K562 (cell line): ENCODE data around the gene SOD1. TPM values are rescaled to one million over a fixed set of nuclear protein-coding genes. Genes with fewer than 3 reads are reported as not detected.
A peak's percentile ranks its signal among the peaks of the same experiment; 100 is the strongest.

ENCODE experiments used
- BACH1 ChIP-seq: fragments of 200-800 bp; sonication (Bioruptor generic); IDR thresholded peaks from 2 replicates; pipeline ENCODE4 v1.6.1; 2016; ENCODE audit warnings: missing genetic modification characterization, missing compliant biosample characterization
- JUND ChIP-seq, 2 experiments: IDR thresholded peaks; 2 replicates in 1 of 2; 3 replicates in 1 of 2; pipeline ENCODE4 v1.6.1; 2011; ENCODE audit warnings: borderline replicate concordance in 2 of 2, low read depth in 2 of 2, low read length in 2 of 2, improper control_type of control experiment in 1 of 2, missing biosample characterization in 1 of 2, missing genetic modification characterization in 1 of 2, missing genetic modification reagents in 1 of 2
- PKNOX1 ChIP-seq: fragments of 450-650 bp; IDR thresholded peaks from 2 replicates; pipeline ENCODE4 v1.6.1; 2016
- SIX5 ChIP-seq, 2 experiments: IDR thresholded peaks; 2 replicates each; pipeline ENCODE4 v1.6.1; 2011; ENCODE audit warnings: low read length in 2 of 2, borderline replicate concordance in 1 of 2, low read depth in 1 of 2, mild to moderate bottlenecking in 1 of 2, moderate library complexity in 1 of 2; ENCODE audit not compliant: insufficient read depth in 1 of 2
- TEAD1 ChIP-seq, 2 experiments: fragments of 450-650 bp in 1 of 2; sonication (generic) in 1 of 2; formaldehyde crosslinking; IDR thresholded peaks; 2 replicates each; pipeline versions ENCODE4 v1.4.0 to v1.8.0; 2020 to 2022; ENCODE audit warnings: mild to moderate bottlenecking in 2 of 2, missing genetic modification reagents in 1 of 2
- polyA plus RNA-seq, 8 experiments: library from polyadenylated mRNA; depleted of rRNA in 4 of 8; stranded (reverse) in 5 of 8; unstranded in 3 of 8; fragments of >200 nt; fragmentation: Nextera tagmentation in 2 of 8; fragmentation: Illumina TruSeq in 1 of 8; extraction: Ambion mirVana in 2 of 8; extraction: Trizol in 1 of 8; gene quantifications; 2 replicates each; pipeline versions ENCODE4 v1.2.1 to v1.2.3, GENCODE V29; 2011 to 2014; ENCODE audit warnings: inconsistent platforms in 1 of 8, missing spikeins in 1 of 8
- total RNA-seq, 7 experiments: library from RNA; depleted of rRNA in 6 of 7; stranded (reverse); fragments of >200 nt in 6 of 7; fragmentation: Illumina TruSeq in 2 of 7; extraction: Trizol in 2 of 7; gene quantifications; 2 replicates each; pipeline versions ENCODE4 v1.2.1 to v1.2.3, GENCODE V29; 2011 to 2021; ENCODE audit warnings: low replicate concordance in 1 of 7
- TF ChIP-seq, protein P1 (sequence below), 2 experiments: IDR thresholded peaks in 1 of 2; conservative IDR thresholded peaks in 1 of 2; 2 replicates each; pipeline ENCODE4 v1.6.1; 2016; ENCODE audit warnings: low read depth in 2 of 2, mild to moderate bottlenecking in 1 of 2, missing compliant biosample characterization in 1 of 2, missing genetic modification characterization in 1 of 2, moderate library complexity in 1 of 2
- TF ChIP-seq, protein P2 (sequence below): fragments of 450-650 bp; IDR thresholded peaks from 2 replicates; pipeline ENCODE4 v1.7.1; 2018; ENCODE audit warnings: mild to moderate bottlenecking, low read depth; ENCODE audit not compliant: partially characterized antibody

SOD1 gene
- total and polyA plus RNA-seq, 9 of the 15 experiments (the other 6 are each of a cell fraction or from before 2014, with no cell fraction given): 452 to 1,409 (median 633) TPM

DNA sequence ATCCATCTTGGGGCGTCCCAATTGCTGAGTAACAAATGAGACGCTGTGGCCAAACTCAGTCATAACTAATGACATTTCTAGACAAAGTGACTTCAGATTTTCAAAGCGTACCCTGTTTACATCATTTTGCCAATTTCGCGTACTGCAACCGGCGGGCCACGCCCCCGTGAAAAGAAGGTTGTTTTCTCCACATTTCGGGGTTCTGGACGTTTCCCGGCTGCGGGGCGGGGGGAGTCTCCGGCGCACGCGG is 282 bp upstream of the SOD1 start (continued):
- TF ChIP-seq BACH1 (tag) (no peak), JUND (IDR thresholded peaks at IDR 0.05; ENCODE audit: borderline replicate concordance, low read depth, low read length) (0 out of 2 replicates have a peak, but pooled peaks have one; percentile 8), JUND (tag; IDR thresholded peaks at IDR 0.05; ENCODE audit: borderline replicate concordance, low read depth, low read length) (no peak; the same call in 2 of the 3 replicates), PKNOX1 (peak; percentile 33; the same call in 1 of the 2 replicates), TEAD1 (CRISPR knock-in tag; IDR thresholded peaks at IDR 0.05) (no peak; a peak in 1 of 4 replicates), SIX5 (IDR thresholded peaks at IDR 0.05; ENCODE audit: borderline replicate concordance in 1 of 2, insufficient read depth in 1 of 2, low read depth in 1 of 2, low read length in 2 of 2) (no peak)
- TF ChIP-seq, protein P1, sequence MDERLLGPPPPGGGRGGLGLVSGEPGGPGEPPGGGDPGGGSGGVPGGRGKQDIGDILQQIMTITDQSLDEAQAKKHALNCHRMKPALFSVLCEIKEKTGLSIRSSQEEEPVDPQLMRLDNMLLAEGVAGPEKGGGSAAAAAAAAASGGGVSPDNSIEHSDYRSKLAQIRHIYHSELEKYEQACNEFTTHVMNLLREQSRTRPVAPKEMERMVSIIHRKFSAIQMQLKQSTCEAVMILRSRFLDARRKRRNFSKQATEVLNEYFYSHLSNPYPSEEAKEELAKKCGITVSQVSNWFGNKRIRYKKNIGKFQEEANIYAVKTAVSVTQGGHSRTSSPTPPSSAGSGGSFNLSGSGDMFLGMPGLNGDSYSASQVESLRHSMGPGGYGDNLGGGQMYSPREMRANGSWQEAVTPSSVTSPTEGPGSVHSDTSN (CRISPR knock-in tag; IDR thresholded peaks at IDR 0.05; ENCODE audit: low read depth): no peak
- TF ChIP-seq, protein P1 (tag; conservative IDR thresholded peaks at IDR 0.05; ENCODE audit: low read depth): 0 out of 2 replicates have a peak, but pooled peaks have one; percentile 1
- TF ChIP-seq, protein P2, sequence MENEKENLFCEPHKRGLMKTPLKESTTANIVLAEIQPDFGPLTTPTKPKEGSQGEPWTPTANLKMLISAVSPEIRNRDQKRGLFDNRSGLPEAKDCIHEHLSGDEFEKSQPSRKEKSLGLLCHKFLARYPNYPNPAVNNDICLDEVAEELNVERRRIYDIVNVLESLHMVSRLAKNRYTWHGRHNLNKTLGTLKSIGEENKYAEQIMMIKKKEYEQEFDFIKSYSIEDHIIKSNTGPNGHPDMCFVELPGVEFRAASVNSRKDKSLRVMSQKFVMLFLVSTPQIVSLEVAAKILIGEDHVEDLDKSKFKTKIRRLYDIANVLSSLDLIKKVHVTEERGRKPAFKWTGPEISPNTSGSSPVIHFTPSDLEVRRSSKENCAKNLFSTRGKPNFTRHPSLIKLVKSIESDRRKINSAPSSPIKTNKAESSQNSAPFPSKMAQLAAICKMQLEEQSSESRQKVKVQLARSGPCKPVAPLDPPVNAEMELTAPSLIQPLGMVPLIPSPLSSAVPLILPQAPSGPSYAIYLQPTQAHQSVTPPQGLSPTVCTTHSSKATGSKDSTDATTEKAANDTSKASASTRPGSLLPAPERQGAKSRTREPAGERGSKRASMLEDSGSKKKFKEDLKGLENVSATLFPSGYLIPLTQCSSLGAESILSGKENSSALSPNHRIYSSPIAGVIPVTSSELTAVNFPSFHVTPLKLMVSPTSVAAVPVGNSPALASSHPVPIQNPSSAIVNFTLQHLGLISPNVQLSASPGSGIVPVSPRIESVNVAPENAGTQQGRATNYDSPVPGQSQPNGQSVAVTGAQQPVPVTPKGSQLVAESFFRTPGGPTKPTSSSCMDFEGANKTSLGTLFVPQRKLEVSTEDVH: peak; percentile 58
- TF ChIP-seq, all 486 proteins: peak for 56
